HG02870 (cell line): ENCODE results near the gene ENGASE.

Source experiments
- ATAC-seq: cut with Tn5 transposase; IDR thresholded peaks from one replicate; pipeline ENCODE4 v1.9.1; 2021; ENCODE audit warnings: mild to moderate bottlenecking, moderate library complexity; ENCODE audit not compliant: unreplicated experiment

The ENGASE gene

DNA sequence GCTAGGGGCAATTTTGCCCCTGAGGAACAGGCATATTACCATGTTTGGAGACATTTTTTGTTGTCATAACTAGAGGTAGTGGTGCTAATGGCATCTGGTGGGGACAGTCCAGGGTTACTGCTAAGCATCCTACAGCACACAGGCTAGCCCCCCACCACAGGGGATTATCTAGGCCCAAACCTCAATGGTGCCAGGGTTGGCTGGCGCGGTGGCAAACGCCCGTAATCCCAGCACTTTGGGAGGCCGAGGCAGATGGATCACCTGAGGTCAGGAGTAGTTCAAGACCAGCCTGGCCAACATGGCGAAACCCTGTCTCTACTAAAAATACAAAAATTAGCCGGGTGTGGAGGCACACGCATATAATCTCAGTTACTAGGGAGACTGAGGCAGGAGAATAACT lies 35.5 kb upstream of the ENGASE start:
- ATAC-seq: no peak

DNA sequence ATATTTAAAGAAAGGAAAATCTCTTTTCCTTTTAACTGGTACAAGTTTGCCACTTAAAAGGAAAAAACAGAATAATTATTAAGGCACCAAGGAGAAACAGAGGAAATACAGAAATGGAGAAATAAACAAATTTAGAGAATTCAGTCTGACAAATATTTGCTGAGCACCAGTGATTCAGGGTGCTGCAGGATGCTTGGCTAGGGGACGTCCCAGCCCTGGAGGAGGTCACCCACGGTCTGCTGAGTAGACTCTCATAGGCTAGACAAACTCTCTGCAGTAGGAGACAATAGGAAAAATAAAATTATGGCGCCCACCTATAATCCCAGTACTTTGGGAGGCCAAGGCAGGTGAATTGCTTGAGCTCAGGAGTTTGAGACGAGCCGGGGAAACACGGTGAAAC lies 34.7 kb upstream of the ENGASE start:
- no peak for ATAC-seq

GRCh38 chr17:79041041-79041570 lies 33.5 kb upstream of the ENGASE start:
- ATAC-seq: no peak

DNA sequence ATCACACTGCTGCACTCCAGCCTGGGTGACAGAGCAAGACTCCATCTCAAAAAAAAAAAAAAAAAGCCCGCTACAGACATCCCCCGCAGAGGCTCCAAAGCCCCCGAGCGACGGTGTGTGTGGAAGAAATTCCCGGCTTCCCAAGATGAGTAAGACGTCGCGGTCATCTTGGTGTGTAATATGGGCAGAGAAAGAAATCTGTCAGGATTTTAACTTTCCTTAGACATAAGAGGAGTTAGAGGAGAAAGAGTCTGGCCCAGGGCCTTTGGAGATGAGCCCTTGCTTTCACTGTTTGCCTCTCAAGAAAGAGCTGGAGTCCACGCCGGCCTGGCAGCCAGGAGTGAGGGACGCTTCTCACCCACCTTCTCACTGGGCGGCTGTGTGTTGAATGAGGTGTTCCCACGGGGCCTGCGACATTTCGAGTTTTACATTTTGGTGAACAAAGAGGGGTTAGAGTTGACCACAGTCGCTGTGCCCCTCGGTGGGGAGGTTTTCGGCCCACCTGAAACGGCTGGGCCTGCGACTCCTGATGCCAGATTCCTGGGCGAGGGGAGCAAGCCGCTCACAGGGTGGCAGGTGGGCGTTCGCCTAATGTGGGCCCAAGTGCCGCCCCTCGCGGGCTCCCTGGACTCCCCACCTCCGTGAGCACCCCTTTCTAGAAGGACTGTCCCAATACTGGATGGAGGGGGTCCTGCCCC lies 32.8 kb upstream of the ENGASE start:
- no peak for ATAC-seq

DNA sequence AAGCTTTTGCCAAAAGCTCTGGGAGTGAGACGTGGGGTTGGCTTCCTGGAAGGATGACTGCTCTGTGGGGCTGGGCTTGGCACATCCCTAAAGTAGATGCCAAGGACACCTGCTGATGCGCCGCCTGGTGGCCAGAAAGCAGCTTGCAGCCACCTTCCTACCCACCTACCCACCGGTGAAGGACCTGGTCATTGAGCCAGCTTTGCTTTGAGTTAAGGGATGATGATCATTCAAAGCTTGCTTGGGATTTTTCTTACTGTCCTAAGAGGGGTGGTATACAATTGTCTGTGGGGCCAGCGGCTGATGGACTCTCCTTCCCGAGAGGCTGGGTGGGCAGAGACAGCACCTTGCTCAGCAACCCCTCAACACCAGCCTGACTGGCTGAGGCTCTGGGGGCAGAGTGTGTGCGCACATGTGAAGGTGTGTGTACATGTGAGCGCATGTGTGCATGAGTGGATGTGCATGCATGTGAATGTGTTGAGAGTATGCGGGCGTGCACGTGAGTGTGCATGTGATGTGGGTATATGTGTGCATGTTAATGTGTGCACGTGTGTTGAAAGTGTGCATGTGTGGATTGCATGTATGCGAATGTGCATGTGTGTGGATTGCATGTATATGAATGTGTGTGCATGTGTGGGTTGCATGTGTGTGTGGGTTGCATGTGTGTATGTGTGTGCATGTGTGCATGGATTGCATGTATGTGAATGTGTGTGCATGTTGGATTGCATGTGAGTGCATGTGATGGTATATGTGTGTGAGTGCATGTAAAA lies 32.0 kb upstream of the ENGASE start:
- ATAC-seq: no peak

GRCh38 chr17:79043191-79043930 lies 31.3 kb upstream of the ENGASE start:
- ATAC-seq: no peak

DNA sequence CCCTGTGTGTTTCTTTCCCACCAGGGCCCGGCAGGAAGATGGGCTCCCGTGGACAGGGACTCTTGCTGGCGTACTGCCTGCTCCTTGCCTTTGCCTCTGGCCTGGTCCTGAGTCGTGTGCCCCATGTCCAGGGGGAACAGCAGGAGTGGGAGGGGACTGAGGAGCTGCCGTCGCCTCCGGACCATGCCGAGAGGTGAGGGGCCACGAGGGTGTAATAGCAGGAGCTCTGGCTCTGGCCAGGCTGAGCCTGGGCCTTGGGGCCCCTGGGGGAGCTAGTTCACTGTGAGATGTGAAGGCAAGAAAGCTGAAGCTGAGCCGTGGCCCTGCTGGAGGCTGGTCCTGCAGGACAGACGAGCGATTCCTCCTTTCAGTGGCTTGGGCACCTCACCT lies 30.7 kb upstream of the ENGASE start:
- no peak for ATAC-seq

GRCh38 chr17:79044462-79044861 lies 30.2 kb upstream of the ENGASE start:
- ATAC-seq: no peak

DNA sequence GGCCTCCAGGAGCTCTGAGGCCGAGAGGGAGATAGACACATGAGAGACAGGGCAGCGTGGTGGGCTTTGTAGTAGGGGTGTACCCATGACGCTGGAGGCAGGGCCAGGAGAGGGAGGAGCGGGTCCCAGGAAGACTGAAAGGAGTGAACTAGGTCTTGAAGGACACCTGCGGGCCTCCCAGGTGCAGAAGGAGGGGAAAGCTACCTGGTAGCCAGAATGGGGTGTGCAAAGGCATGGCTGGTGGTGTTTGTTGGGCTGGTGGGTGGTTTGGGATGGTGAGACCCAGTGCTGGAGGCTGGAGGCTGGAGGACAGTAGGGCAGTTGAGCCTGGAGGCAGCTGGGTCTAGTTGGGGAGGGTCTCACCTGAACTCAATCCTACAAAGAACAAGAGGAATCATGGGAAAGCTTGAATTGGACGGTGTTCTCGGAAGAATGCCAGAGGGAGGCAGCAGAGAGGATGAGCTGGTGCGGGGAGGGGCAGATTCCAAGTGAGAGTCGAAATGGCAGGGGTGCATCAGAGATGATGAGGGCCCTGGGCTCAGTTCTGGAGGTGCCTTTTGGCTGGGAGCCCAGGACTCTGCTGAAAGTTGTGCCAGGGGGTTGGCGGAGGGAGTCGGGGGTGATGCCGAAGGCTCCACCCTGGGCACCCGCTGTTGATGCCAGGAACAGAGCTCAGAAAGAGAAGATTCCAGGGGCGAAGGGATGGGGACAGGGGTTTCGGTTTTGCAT lies 29.5 kb upstream of the ENGASE start:
- ATAC-seq: no peak

DNA sequence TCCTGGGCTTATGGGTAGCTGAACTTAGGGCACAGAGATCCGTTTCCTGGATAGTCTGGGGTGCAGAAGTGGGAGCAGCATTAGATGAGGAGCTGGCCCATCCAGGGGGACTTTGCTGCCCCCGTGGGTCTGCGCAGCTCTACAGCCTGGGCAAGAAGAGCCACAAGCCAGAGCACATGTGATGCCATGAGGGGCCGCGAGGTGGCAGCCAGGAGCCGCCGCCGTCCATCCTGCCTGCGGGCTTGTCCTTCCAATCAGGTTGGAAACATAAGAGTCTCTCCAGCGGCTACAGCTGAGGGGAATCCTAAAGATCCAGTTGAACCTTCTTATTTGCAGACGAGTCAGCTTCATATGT lies 28.8 kb upstream of the ENGASE start:
- ATAC-seq: no peak

- ATAC-seq: no peak
Measured at GRCh38 chr17:79046197-79046915, 28.3 kb upstream of the ENGASE start.

- ATAC-seq: no peak
Measured at GRCh38 chr17:79046916-79047280, 27.7 kb upstream of the ENGASE start.

DNA sequence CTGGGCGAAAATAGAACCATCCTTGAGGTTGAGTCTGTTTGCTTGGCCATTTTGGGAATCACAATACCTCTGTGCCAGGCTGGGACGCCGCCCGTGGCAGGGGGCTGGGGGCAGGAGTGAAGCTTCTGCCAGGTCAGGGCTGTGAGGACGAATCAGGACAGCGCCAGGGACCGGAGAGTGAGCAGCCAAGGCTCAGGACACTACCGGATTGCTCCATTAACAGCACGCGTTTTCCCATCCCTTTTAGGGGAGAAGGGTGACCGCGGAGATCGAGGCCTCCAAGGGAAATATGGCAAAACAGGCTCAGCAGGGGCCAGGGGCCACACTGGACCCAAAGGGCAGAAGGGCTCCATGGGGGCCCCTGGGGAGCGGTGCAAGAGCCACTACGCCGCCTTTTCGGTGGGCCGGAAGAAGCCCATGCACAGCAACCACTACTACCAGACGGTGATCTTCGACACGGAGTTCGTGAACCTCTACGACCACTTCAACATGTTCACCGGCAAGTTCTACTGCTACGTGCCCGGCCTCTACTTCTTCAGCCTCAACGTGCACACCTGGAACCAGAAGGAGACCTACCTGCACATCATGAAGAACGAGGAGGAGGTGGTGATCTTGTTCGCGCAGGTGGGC lies 27.2 kb upstream of the ENGASE start:
- no peak for ATAC-seq

GRCh38 chr17:79047923-79048825 lies 26.4 kb upstream of the ENGASE start:
- no peak for ATAC-seq

DNA sequence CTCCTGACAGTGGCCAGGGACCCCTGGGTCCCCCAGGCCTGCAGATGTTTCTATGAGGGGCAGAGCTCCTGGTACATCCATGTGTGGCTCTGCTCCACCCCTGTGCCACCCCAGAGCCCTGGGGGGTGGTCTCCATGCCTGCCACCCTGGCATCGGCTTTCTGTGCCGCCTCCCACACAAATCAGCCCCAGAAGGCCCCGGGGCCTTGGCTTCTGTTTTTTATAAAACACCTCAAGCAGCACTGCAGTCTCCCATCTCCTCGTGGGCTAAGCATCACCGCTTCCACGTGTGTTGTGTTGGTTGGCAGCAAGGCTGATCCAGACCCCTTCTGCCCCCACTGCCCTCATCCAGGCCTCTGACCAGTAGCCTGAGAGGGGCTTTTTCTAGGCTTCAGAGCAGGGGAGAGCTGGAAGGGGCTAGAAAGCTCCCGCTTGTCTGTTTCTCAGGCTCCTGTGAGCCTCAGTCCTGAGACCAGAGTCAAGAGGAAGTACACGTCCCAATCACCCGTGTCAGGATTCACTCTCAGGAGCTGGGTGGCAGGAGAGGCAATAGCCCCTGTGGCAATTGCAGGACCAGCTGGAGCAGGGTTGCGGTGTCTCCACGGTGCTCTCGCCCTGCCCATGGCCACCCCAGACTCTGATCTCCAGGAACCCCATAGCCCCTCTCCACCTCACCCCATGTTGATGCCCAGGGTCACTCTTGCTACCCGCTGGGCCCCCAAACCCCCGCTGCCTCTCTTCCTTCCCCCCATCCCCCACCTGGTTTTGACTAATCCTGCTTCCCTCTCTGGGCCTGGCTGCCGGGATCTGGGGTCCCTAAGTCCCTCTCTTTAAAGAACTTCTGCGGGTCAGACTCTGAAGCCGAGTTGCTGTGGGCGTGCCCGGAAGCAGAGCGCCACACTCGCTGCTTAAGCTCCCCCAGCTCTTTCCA lies 25.5 kb upstream of the ENGASE start:
- ATAC-seq: no peak

GRCh38 chr17:79049821-79050220 lies 24.8 kb upstream of the ENGASE start:
- no peak for ATAC-seq

DNA sequence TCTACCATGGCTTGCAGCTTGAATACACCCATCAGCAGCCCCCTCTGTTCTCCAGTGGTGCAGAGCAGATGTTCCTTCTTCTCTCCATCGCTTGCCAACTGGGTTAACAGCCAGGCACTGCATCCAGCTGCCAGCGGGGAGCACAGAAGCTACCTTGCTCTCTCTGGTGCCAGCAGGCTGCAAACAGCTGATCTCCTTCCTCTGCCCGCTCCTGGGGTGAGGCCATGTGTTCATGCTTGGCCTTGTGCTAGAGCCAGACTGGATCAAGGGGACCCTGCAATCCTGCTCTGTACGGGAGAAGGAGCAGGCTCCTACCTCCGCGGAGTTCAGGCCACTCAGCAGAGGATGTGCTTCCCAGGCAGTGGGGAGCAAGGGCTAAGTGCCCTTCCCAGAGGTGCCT lies 24.1 kb upstream of the ENGASE start:
- no peak for ATAC-seq

DNA sequence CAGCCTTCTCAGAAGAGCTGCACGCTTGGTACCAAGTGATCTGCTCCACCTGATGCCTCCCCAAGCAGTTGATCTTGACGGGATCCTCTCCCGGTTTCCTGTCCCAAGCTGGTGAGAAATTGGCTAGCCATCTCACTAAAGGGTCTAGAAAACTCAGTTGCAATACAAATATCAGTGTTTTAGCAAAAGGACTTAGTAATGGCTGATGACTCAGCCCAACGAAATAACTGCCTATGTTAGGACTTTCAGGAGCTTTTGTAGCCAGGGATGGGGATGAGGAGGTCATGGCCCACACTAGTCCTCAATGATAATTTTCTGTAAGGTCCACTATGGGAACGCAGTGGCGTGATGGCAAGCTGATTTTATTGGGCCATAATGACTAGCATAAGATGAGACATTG lies 23.3 kb upstream of the ENGASE start:
- ATAC-seq: no peak
